IMR-90 (cell line): ENCODE measurements around the gene ARL4C. TPM values are rescaled to one million over a fixed set of nuclear protein-coding genes. Genes with fewer than 3 reads are reported as not detected.

ENCODE experiments used
- ATAC-seq: fragments of 200-7000 bp; cut with Tn5 transposase; 2 replicates; pipeline ENCODE4 v1.9.1; 2020; ENCODE audit warnings: low read depth, mild to moderate bottlenecking, moderate library complexity
- BruUV-seq: library from RNA; stranded (reverse); fragments of 400-500 nt; replicated peaks from 2 replicates; lab custom pipeline; 2021; lab: Mats Ljungman, UMichigan
- CTCF ChIA-PET: fragments of 300-600 bp; formaldehyde crosslinking; extraction: SDS; loops from one replicate; lab custom pipeline; 2021; ENCODE audit warnings: antibody characterized with exemption; lab: Yijun Ruan, JAX
- POLR2A ChIA-PET: fragments of 300-600 bp; sonication (Branson Sonifier 250); formaldehyde crosslinking; loops from one replicate; lab custom pipeline; 2022; ENCODE audit warnings: antibody characterized with exemption; ENCODE audit not compliant: unreplicated experiment; lab: Charles Lee
- DNase-seq: peaks from one replicate; pipeline ENCODE4 v3.0.0; 2013
- H2AFZ ChIP-seq: replicated peaks from 2 replicates; pipeline ENCODE3; 2013; ENCODE audit warnings: low read length, mild to moderate bottlenecking; ENCODE audit not compliant: poor library complexity
- H2AK5ac ChIP-seq: 2 replicates; pipeline ENCODE4 v1.6.1; 2013; ENCODE audit warnings: low read depth, low read length, inconsistent platforms
- H2AK9ac ChIP-seq: replicated peaks from 2 replicates; pipeline ENCODE3; 2013; ENCODE audit warnings: mild to moderate bottlenecking, low read depth, low read length, moderate library complexity; ENCODE audit not compliant: poor library complexity
- H2BK120ac ChIP-seq: 2 replicates; pipeline ENCODE4 v1.6.1; 2013; ENCODE audit warnings: low read depth, low read length, inconsistent platforms
- H2BK15ac ChIP-seq: 3 replicates; pipeline ENCODE4 v1.6.1; 2013; ENCODE audit warnings: low read depth, low read length, inconsistent platforms
- H2BK20ac ChIP-seq: 2 replicates; pipeline ENCODE4 v1.6.1; 2013; ENCODE audit warnings: low read depth, mild to moderate bottlenecking, inconsistent platforms, low read length, moderate library complexity
- H2BK5ac ChIP-seq: 2 replicates; pipeline ENCODE4 v1.6.1; 2013; ENCODE audit warnings: mild to moderate bottlenecking, low read depth, low read length, inconsistent platforms; ENCODE audit not compliant: poor library complexity, severe bottlenecking
- H3K14ac ChIP-seq: replicated peaks from 2 replicates; pipeline ENCODE4 v1.6.1; 2013; ENCODE audit warnings: low read depth, low read length, inconsistent platforms
- H3K18ac ChIP-seq: 2 replicates; pipeline ENCODE4 v1.6.1; 2013; ENCODE audit warnings: low read depth, low read length, control low read depth
- H3K23ac ChIP-seq: 2 replicates; pipeline ENCODE4 v1.6.1; 2013; ENCODE audit warnings: low read depth, low read length, inconsistent platforms
- H3K27ac ChIP-seq: 2 replicates; pipeline ENCODE4 v1.5.1; 2013; ENCODE audit warnings: mild to moderate bottlenecking, control low read depth, low read length; ENCODE audit not compliant: insufficient read depth
- H3K27me3 ChIP-seq: 2 replicates; pipeline ENCODE4 v1.6.1; 2013; ENCODE audit warnings: low read length; ENCODE audit not compliant: control insufficient read depth, insufficient read depth
- H3K36me3 ChIP-seq: 2 replicates; pipeline ENCODE4 v1.6.1; 2013; ENCODE audit warnings: low read length, mixed read lengths; ENCODE audit not compliant: control insufficient read depth, insufficient read depth
- H3K4ac ChIP-seq: 2 replicates; pipeline ENCODE4 v1.6.1; 2013; ENCODE audit warnings: low read depth, low read length, inconsistent platforms
- H3K4me1 ChIP-seq: 2 replicates; pipeline ENCODE4 v1.6.1; 2013; ENCODE audit warnings: low read length, mixed read lengths; ENCODE audit not compliant: control insufficient read depth, insufficient read depth
- H3K4me2 ChIP-seq: 2 replicates; pipeline ENCODE4 v1.6.1; 2013; ENCODE audit warnings: low read depth, mild to moderate bottlenecking, control low read depth, low read length, moderate library complexity
- H3K4me3 ChIP-seq: 2 replicates; pipeline ENCODE4 v1.5.1; 2013; ENCODE audit warnings: low read depth, mild to moderate bottlenecking, control low read depth, low read length, moderate library complexity; ENCODE audit not compliant: insufficient read depth
- H3K56ac ChIP-seq: 2 replicates; pipeline ENCODE4 v1.6.1; 2013; ENCODE audit warnings: low read length, inconsistent platforms; ENCODE audit not compliant: insufficient read depth; ENCODE audit errors: extremely low read depth
- H3K79me1 ChIP-seq, 2 experiments: 2 replicates each; pipeline ENCODE4 v1.6.1; 2013; ENCODE audit warnings: low read length in 2 of 2, inconsistent platforms in 1 of 2, low read depth in 1 of 2
- H3K9ac ChIP-seq: 2 replicates; pipeline ENCODE4 v1.6.1; 2013; ENCODE audit warnings: low read depth, low read length, control low read depth
- H3K9me1 ChIP-seq: 2 replicates; pipeline ENCODE4 v1.6.1; 2013; ENCODE audit warnings: low read length, inconsistent platforms; ENCODE audit not compliant: insufficient read depth
- H3K9me3 ChIP-seq: 2 replicates; pipeline ENCODE4 v1.6.1; 2013; ENCODE audit warnings: low read length; ENCODE audit not compliant: control insufficient read depth, insufficient read depth
- H4K20me1 ChIP-seq: 2 replicates; pipeline ENCODE4 v1.6.1; 2013; ENCODE audit warnings: low read length, inconsistent platforms; ENCODE audit not compliant: insufficient read depth
- H4K5ac ChIP-seq: 2 replicates; pipeline ENCODE4 v1.6.1; 2013; ENCODE audit warnings: mild to moderate bottlenecking, low read depth, low read length, control low read depth
- H4K8ac ChIP-seq, 2 experiments: 2 replicates each; pipeline ENCODE4 v1.6.1; 2013; ENCODE audit warnings: low read depth in 2 of 2, low read length in 2 of 2, control low read depth in 1 of 2, inconsistent platforms in 1 of 2
- H4K91ac ChIP-seq: 2 replicates; pipeline ENCODE4 v1.6.1; 2013; ENCODE audit warnings: low read depth, low read length, inconsistent platforms; ENCODE audit not compliant: insufficient read depth
- CEBPB ChIP-seq: IDR thresholded peaks from 2 replicates; pipeline ENCODE4 v1.6.1; 2012; ENCODE audit warnings: low read depth, low read length, improper control_type of control experiment
- CTCF ChIP-seq: conservative IDR thresholded peaks from 2 replicates; pipeline ENCODE4 v1.5.1; 2012; ENCODE audit warnings: mild to moderate bottlenecking, low read depth, low read length, improper control_type of control experiment
- MAFK ChIP-seq: IDR thresholded peaks from 2 replicates; pipeline ENCODE4 v1.6.1; 2012; ENCODE audit warnings: low read depth, low read length, improper control_type of control experiment
- MAZ ChIP-seq: IDR thresholded peaks from 2 replicates; pipeline ENCODE4 v1.6.1; 2012; ENCODE audit warnings: low read depth, mild to moderate bottlenecking, low read length, improper control_type of control experiment, moderate library complexity, borderline replicate concordance
- POLR2A ChIP-seq: IDR thresholded peaks from 2 replicates; pipeline ENCODE4 v1.6.1; 2012; ENCODE audit warnings: mild to moderate bottlenecking, low read depth, low read length
- RAD21 ChIP-seq: IDR thresholded peaks from 2 replicates; pipeline ENCODE4 v1.6.1; 2012; ENCODE audit warnings: low read length, improper control_type of control experiment
- WGBS, 2 experiments: methylation state at CpG; one replicate each; pipeline versions ENCODE4 v1.1.5 to v1.1.7; 2013; ENCODE audit warnings: missing lambda C conversion rate in 2 of 2; ENCODE audit not compliant: insufficient read length in 1 of 2; ENCODE audit errors: extremely low coverage in 2 of 2; 5-methylcytosine and 5-hydroxymethylcytosine counted together
- dilution Hi-C: fragments of 300-500 bp; cut with HindIII; formaldehyde crosslinking; loops from one replicate; pipeline ENCODE4 v1.14.3; 2018; ENCODE audit warnings: low sequenced_read_pairs; ENCODE audit not compliant: unreplicated experiment
- in situ Hi-C: fragments of 300-500 bp; cut with MboI; formaldehyde crosslinking; loops from 3 replicates; pipeline ENCODE4 v1.14.3; 2019; ENCODE audit warnings: low sequenced_read_pairs, inconsistent platforms, mixed read lengths
- intact Hi-C: fragments of 100-400 bp; cut with micrococcal nuclease; formaldehyde crosslinking; loops from 2 replicates; pipeline ENCODE4 v1.10.0; 2022
- polyA plus RNA-seq, 3 experiments: library from polyadenylated mRNA; depleted of rRNA; stranded (reverse); fragments of >200 nt; gene quantifications; 2 replicates each; pipeline ENCODE4 v1.2.3, GENCODE V29; 2012; ENCODE audit warnings: low replicate concordance in 1 of 3
- total RNA-seq: library from RNA; depleted of rRNA; stranded (reverse); fragments of >200 nt; gene quantifications from 2 replicates; pipeline ENCODE4 v1.2.3, GENCODE V29; 2012

The ARL4C gene
- total and polyA plus RNA-seq, 2 of the 4 experiments (the other 2 are of a cell fraction), result 7.7 to 8.2 TPM

- no peak overlapping the region for H3K23ac ChIP-seq
- H3K14ac ChIP-seq, result 0 out of 2 replicates have a peak overlapping the region, but pooled peaks have one; percentile 45
- DNase-seq (peak; percentile 92), ATAC-seq (peak; percentile 74)
- H3K4me2 ChIP-seq, result no peak overlapping the region
- H2AK5ac ChIP-seq, result peak overlapping the region; percentile 36; the same call in 1 of the 2 replicates
- H4K5ac ChIP-seq, result no peak overlapping the region
- no peak overlapping the region for H4K91ac ChIP-seq
- ChIA-PET CTCF (no interaction called here), POLR2A (no interaction called here)
- H3K4ac ChIP-seq, result no peak overlapping the region
- no peak overlapping the region for H4K8ac ChIP-seq
- no peaks in the 10 kb centered on the region for H3K27me3 ChIP-seq
- intact Hi-C loops (no loop called here), dilution Hi-C loops (no loop called here), in situ Hi-C loops (no loop called here)
- H3K9ac ChIP-seq, result no peak overlapping the region
- no peak overlapping the region for H2BK15ac ChIP-seq
- no peak overlapping the region for H3K27ac ChIP-seq
- no peak overlapping the region for H2BK120ac ChIP-seq
- peak overlapping the region; percentile 60 for H2AFZ ChIP-seq
- no peak overlapping the region for H3K18ac ChIP-seq
- H3K4me3 ChIP-seq, result no peak overlapping the region
- H2AK9ac ChIP-seq, result no peak overlapping the region
- TF ChIP-seq CTCF (no peak), CEBPB (no peak; the same call in 1 of the 2 replicates), MAFK (0 out of 2 replicates have a peak, but pooled peaks have one; percentile 12), POLR2A (no peak), MAZ (no peak), RAD21 (no peak)
- H2BK5ac ChIP-seq, result no peak overlapping the region
- BruUV-seq, result no TSS peak
- peaks cover 13% of the 10 kb centered on the region for H3K9me3 ChIP-seq
- no peaks in the 10 kb centered on the region for H3K36me3 ChIP-seq
- no peaks in the 10 kb centered on the region for H4K20me1 ChIP-seq
- H3K56ac ChIP-seq, result no peak overlapping the region
- WGBS, 2 experiments, result 100% methylated on average over 1 of the region's 4 CpGs; no CpG with 5 or more reads in 1 of the 2 experiments
- peak overlapping the region; percentile 20; the same call in 1 of the 2 replicates for H2BK20ac ChIP-seq
- H3K79me1 ChIP-seq, result no peaks in the 10 kb centered on the region
- H3K9me1 ChIP-seq, result no peaks in the 10 kb centered on the region
- H3K4me1 ChIP-seq, result peaks cover 5% of the 10 kb centered on the region; the same call in 1 of the 2 replicates
Observed at GRCh38 chr2:234467289-234467688, 29.6 kb downstream of the ARL4C start.
